ENCODE measurements around the gene HMOX1.

HMOX1 gene

GRCh38 chr22:35418088-35418487 lies 37.2 kb downstream of the HMOX1 start:
- no peak for TF ChIP-seq CTCF (IDR thresholded peaks at IDR 0.05; ENCODE audit: low read depth, low read length, missing control alignments)
- no peak for DNase-seq
- H3K27ac ChIP-seq, result no peak overlapping the region
- no peaks in the 10 kb centered on the region for H3K36me3 ChIP-seq (replicated peaks)
- no peaks in the 10 kb centered on the region for H3K27me3 ChIP-seq (replicated peaks)
- in situ Hi-C loops (cut with HindIII; ENCODE audit: low pct_ligation_motif_present, low sequenced_read_pairs), result no loop called here
- H3K4me3 ChIP-seq (ENCODE audit: low read depth, low read length), result no peak overlapping the region

GRCh38 chr22:35418731-35419130 lies 37.8 kb downstream of the HMOX1 start:
- in situ Hi-C loops (cut with HindIII; ENCODE audit: low pct_ligation_motif_present, low sequenced_read_pairs), result no loop called here
- no peak for DNase-seq
- Histone ChIP-seq H3K27ac (no peak overlapping the region), H3K36me3 (replicated peaks) (no peaks in the 10 kb centered on the region), H3K4me3 (ENCODE audit: low read depth, low read length) (no peak overlapping the region), H3K27me3 (replicated peaks) (no peaks in the 10 kb centered on the region)
- TF ChIP-seq CTCF (IDR thresholded peaks at IDR 0.05; ENCODE audit: low read depth, low read length, missing control alignments), result no peak

GRCh38 chr22:35419756-35420155 lies 38.9 kb downstream of the HMOX1 start:
- TF ChIP-seq CTCF (IDR thresholded peaks at IDR 0.05; ENCODE audit: low read depth, low read length, missing control alignments), result no peak
- no peak for DNase-seq
- Histone ChIP-seq H3K4me3 (ENCODE audit: low read depth, low read length) (no peak overlapping the region), H3K36me3 (replicated peaks) (no peaks in the 10 kb centered on the region), H3K27ac (no peak overlapping the region), H3K27me3 (replicated peaks) (no peaks in the 10 kb centered on the region)
- in situ Hi-C loops (cut with HindIII; ENCODE audit: low pct_ligation_motif_present, low sequenced_read_pairs), result no loop called here

DNA sequence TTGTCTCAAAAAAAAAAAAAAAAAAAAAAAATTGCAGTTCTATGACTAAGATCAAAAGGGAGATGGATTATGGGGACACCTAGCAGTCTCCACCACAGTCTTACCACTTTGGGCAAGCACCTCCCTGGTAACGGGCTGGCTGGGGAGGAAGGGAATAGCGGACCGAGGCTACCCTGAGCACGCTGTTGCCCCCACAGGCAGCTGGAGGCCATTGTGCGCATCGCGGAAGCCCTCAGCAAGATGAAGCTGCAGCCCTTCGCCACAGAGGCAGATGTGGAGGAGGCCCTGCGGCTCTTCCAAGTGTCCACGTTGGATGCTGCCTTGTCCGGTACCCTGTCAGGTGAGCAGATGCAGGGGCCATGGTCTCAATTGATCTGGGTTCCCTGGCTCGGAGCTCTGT lies 40.2 kb downstream of the HMOX1 start:
- Histone ChIP-seq H3K27me3 (replicated peaks) (no peaks in the 10 kb centered on the region), H3K4me3 (ENCODE audit: low read depth, low read length) (no peak overlapping the region), H3K27ac (no peak overlapping the region), H3K36me3 (replicated peaks) (no peaks in the 10 kb centered on the region)
- in situ Hi-C loops (cut with HindIII; ENCODE audit: low pct_ligation_motif_present, low sequenced_read_pairs), result no loop called here
- no peak for TF ChIP-seq CTCF (IDR thresholded peaks at IDR 0.05; ENCODE audit: low read depth, low read length, missing control alignments)
- DNase-seq, result no peak

DNA sequence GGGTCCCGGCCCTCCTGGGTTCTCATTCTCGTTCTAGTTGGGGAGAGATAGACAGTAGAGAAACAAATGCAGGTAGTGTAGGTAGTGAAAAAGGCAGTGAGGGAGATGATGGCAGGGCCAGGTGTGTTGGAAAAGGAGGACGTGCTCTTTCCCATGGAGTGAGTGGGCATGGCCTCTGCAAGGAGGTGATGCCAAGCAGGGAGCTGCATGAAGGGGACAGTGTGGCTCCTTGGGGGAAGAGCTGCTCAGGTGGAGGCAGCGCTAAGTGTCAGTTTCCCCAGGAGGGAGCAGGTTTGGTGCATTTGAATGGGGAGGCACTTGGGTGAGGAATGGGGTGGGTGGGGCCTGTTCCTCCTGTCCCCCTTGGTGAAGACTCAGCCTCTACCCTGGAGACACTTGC lies 41.2 kb downstream of the HMOX1 start:
- no peak for DNase-seq
- Histone ChIP-seq H3K4me3 (ENCODE audit: low read depth, low read length) (no peak overlapping the region), H3K36me3 (replicated peaks) (no peaks in the 10 kb centered on the region), H3K27me3 (replicated peaks) (no peaks in the 10 kb centered on the region), H3K27ac (no peak overlapping the region)
- in situ Hi-C loops (cut with HindIII; ENCODE audit: low pct_ligation_motif_present, low sequenced_read_pairs), result no loop called here
- TF ChIP-seq CTCF (IDR thresholded peaks at IDR 0.05; ENCODE audit: low read depth, low read length, missing control alignments), result no peak

GRCh38 chr22:35422936-35423335 lies 42.0 kb downstream of the HMOX1 start:
- H3K4me3 ChIP-seq (ENCODE audit: low read depth, low read length), result no peak overlapping the region
- H3K27me3 ChIP-seq (replicated peaks), result no peaks in the 10 kb centered on the region
- in situ Hi-C loops (cut with HindIII; ENCODE audit: low pct_ligation_motif_present, low sequenced_read_pairs), result no loop called here
- no peak for DNase-seq
- TF ChIP-seq CTCF (IDR thresholded peaks at IDR 0.05; ENCODE audit: low read depth, low read length, missing control alignments), result no peak
- no peaks in the 10 kb centered on the region for H3K36me3 ChIP-seq (replicated peaks)
- H3K27ac ChIP-seq, result no peak overlapping the region

Measured in brain microvascular endothelial cell (primary cell).